IMR-90 (cell line): ENCODE measurements around the gene MTA3. TPM values are rescaled to one million over a fixed set of nuclear protein-coding genes. Genes with fewer than 3 reads are reported as not detected.

Experiments used
- ATAC-seq: fragments of 200-7000 bp; cut with Tn5 transposase; 2 replicates; pipeline ENCODE4 v1.9.1; 2020; ENCODE audit warnings: low read depth, mild to moderate bottlenecking, moderate library complexity
- BruUV-seq: library from RNA; stranded (reverse); fragments of 400-500 nt; replicated peaks from 2 replicates; lab custom pipeline; 2021; lab: Mats Ljungman, UMichigan
- CTCF ChIA-PET: fragments of 300-600 bp; formaldehyde crosslinking; extraction: SDS; loops from one replicate; lab custom pipeline; 2021; ENCODE audit warnings: antibody characterized with exemption; lab: Yijun Ruan, JAX
- POLR2A ChIA-PET: fragments of 300-600 bp; sonication (Branson Sonifier 250); formaldehyde crosslinking; loops from one replicate; lab custom pipeline; 2022; ENCODE audit warnings: antibody characterized with exemption; ENCODE audit not compliant: unreplicated experiment; lab: Charles Lee
- DNase-seq: peaks from one replicate; pipeline ENCODE4 v3.0.0; 2013
- H2AFZ ChIP-seq: replicated peaks from 2 replicates; pipeline ENCODE3; 2013; ENCODE audit warnings: low read length, mild to moderate bottlenecking; ENCODE audit not compliant: poor library complexity
- H2AK5ac ChIP-seq: 2 replicates; pipeline ENCODE4 v1.6.1; 2013; ENCODE audit warnings: low read depth, low read length, inconsistent platforms
- H2AK9ac ChIP-seq: replicated peaks from 2 replicates; pipeline ENCODE3; 2013; ENCODE audit warnings: mild to moderate bottlenecking, low read depth, low read length, moderate library complexity; ENCODE audit not compliant: poor library complexity
- H2BK120ac ChIP-seq: 2 replicates; pipeline ENCODE4 v1.6.1; 2013; ENCODE audit warnings: low read depth, low read length, inconsistent platforms
- H2BK15ac ChIP-seq: 3 replicates; pipeline ENCODE4 v1.6.1; 2013; ENCODE audit warnings: low read depth, low read length, inconsistent platforms
- H2BK20ac ChIP-seq: 2 replicates; pipeline ENCODE4 v1.6.1; 2013; ENCODE audit warnings: low read depth, mild to moderate bottlenecking, inconsistent platforms, low read length, moderate library complexity
- H2BK5ac ChIP-seq: 2 replicates; pipeline ENCODE4 v1.6.1; 2013; ENCODE audit warnings: mild to moderate bottlenecking, low read depth, low read length, inconsistent platforms; ENCODE audit not compliant: poor library complexity, severe bottlenecking
- H3K14ac ChIP-seq: replicated peaks from 2 replicates; pipeline ENCODE4 v1.6.1; 2013; ENCODE audit warnings: low read depth, low read length, inconsistent platforms
- H3K18ac ChIP-seq: 2 replicates; pipeline ENCODE4 v1.6.1; 2013; ENCODE audit warnings: low read depth, low read length, control low read depth
- H3K23ac ChIP-seq: 2 replicates; pipeline ENCODE4 v1.6.1; 2013; ENCODE audit warnings: low read depth, low read length, inconsistent platforms
- H3K27ac ChIP-seq: 2 replicates; pipeline ENCODE4 v1.5.1; 2013; ENCODE audit warnings: mild to moderate bottlenecking, control low read depth, low read length; ENCODE audit not compliant: insufficient read depth
- H3K27me3 ChIP-seq: 2 replicates; pipeline ENCODE4 v1.6.1; 2013; ENCODE audit warnings: low read length; ENCODE audit not compliant: control insufficient read depth, insufficient read depth
- H3K36me3 ChIP-seq: 2 replicates; pipeline ENCODE4 v1.6.1; 2013; ENCODE audit warnings: low read length, mixed read lengths; ENCODE audit not compliant: control insufficient read depth, insufficient read depth
- H3K4ac ChIP-seq: 2 replicates; pipeline ENCODE4 v1.6.1; 2013; ENCODE audit warnings: low read depth, low read length, inconsistent platforms
- H3K4me1 ChIP-seq: 2 replicates; pipeline ENCODE4 v1.6.1; 2013; ENCODE audit warnings: low read length, mixed read lengths; ENCODE audit not compliant: control insufficient read depth, insufficient read depth
- H3K4me2 ChIP-seq: 2 replicates; pipeline ENCODE4 v1.6.1; 2013; ENCODE audit warnings: low read depth, mild to moderate bottlenecking, control low read depth, low read length, moderate library complexity
- H3K4me3 ChIP-seq: 2 replicates; pipeline ENCODE4 v1.5.1; 2013; ENCODE audit warnings: low read depth, mild to moderate bottlenecking, control low read depth, low read length, moderate library complexity; ENCODE audit not compliant: insufficient read depth
- H3K56ac ChIP-seq: 2 replicates; pipeline ENCODE4 v1.6.1; 2013; ENCODE audit warnings: low read length, inconsistent platforms; ENCODE audit not compliant: insufficient read depth; ENCODE audit errors: extremely low read depth
- H3K79me1 ChIP-seq, 2 experiments: 2 replicates each; pipeline ENCODE4 v1.6.1; 2013; ENCODE audit warnings: low read length in 2 of 2, inconsistent platforms in 1 of 2, low read depth in 1 of 2
- H3K9ac ChIP-seq: 2 replicates; pipeline ENCODE4 v1.6.1; 2013; ENCODE audit warnings: low read depth, low read length, control low read depth
- H3K9me1 ChIP-seq: 2 replicates; pipeline ENCODE4 v1.6.1; 2013; ENCODE audit warnings: low read length, inconsistent platforms; ENCODE audit not compliant: insufficient read depth
- H3K9me3 ChIP-seq: 2 replicates; pipeline ENCODE4 v1.6.1; 2013; ENCODE audit warnings: low read length; ENCODE audit not compliant: control insufficient read depth, insufficient read depth
- H4K20me1 ChIP-seq: 2 replicates; pipeline ENCODE4 v1.6.1; 2013; ENCODE audit warnings: low read length, inconsistent platforms; ENCODE audit not compliant: insufficient read depth
- H4K5ac ChIP-seq: 2 replicates; pipeline ENCODE4 v1.6.1; 2013; ENCODE audit warnings: mild to moderate bottlenecking, low read depth, low read length, control low read depth
- H4K8ac ChIP-seq, 2 experiments: 2 replicates each; pipeline ENCODE4 v1.6.1; 2013; ENCODE audit warnings: low read depth in 2 of 2, low read length in 2 of 2, control low read depth in 1 of 2, inconsistent platforms in 1 of 2
- H4K91ac ChIP-seq: 2 replicates; pipeline ENCODE4 v1.6.1; 2013; ENCODE audit warnings: low read depth, low read length, inconsistent platforms; ENCODE audit not compliant: insufficient read depth
- BHLHE40 ChIP-seq: fragments of 150-350 bp; IDR thresholded peaks from 2 replicates; pipeline ENCODE4 v1.6.1; 2016; ENCODE audit warnings: mild to moderate bottlenecking, low read depth, low read length
- CEBPB ChIP-seq: IDR thresholded peaks from 2 replicates; pipeline ENCODE4 v1.6.1; 2012; ENCODE audit warnings: low read depth, low read length, improper control_type of control experiment
- CHD1 ChIP-seq: IDR thresholded peaks from 2 replicates; pipeline ENCODE4 v1.6.1; 2012; ENCODE audit warnings: low read depth, low read length, improper control_type of control experiment
- CTCF ChIP-seq: conservative IDR thresholded peaks from 2 replicates; pipeline ENCODE4 v1.5.1; 2012; ENCODE audit warnings: mild to moderate bottlenecking, low read depth, low read length, improper control_type of control experiment
- ELK1 ChIP-seq: fragments of 150-350 bp; IDR thresholded peaks from 2 replicates; pipeline ENCODE4 v1.6.1; 2016; ENCODE audit warnings: low read depth, mild to moderate bottlenecking, low read length, moderate library complexity, borderline replicate concordance
- FOS ChIP-seq: fragments of 150-350 bp; IDR thresholded peaks from 2 replicates; pipeline ENCODE4 v1.6.1; 2016; ENCODE audit warnings: low read depth, low read length
- MAFK ChIP-seq: IDR thresholded peaks from 2 replicates; pipeline ENCODE4 v1.6.1; 2012; ENCODE audit warnings: low read depth, low read length, improper control_type of control experiment
- MAZ ChIP-seq: IDR thresholded peaks from 2 replicates; pipeline ENCODE4 v1.6.1; 2012; ENCODE audit warnings: low read depth, mild to moderate bottlenecking, low read length, improper control_type of control experiment, moderate library complexity, borderline replicate concordance
- MXI1 ChIP-seq: IDR thresholded peaks from 2 replicates; pipeline ENCODE4 v1.6.1; 2012; ENCODE audit warnings: low read depth, mild to moderate bottlenecking, low read length, moderate library complexity, borderline replicate concordance
- POLR2A ChIP-seq: IDR thresholded peaks from 2 replicates; pipeline ENCODE4 v1.6.1; 2012; ENCODE audit warnings: mild to moderate bottlenecking, low read depth, low read length
- RAD21 ChIP-seq: IDR thresholded peaks from 2 replicates; pipeline ENCODE4 v1.6.1; 2012; ENCODE audit warnings: low read length, improper control_type of control experiment
- RCOR1 ChIP-seq: IDR thresholded peaks from 2 replicates; pipeline ENCODE4 v1.6.1; 2012; ENCODE audit warnings: mild to moderate bottlenecking, low read length, improper control_type of control experiment; ENCODE audit not compliant: insufficient replicate concordance
- RFX5 ChIP-seq: IDR thresholded peaks from 2 replicates; pipeline ENCODE4 v1.8.0; 2012; ENCODE audit warnings: low read depth, mild to moderate bottlenecking, low read length, moderate library complexity
- SMC3 ChIP-seq: fragments of 150-350 bp; IDR thresholded peaks from 2 replicates; pipeline ENCODE4 v1.6.1; 2016; ENCODE audit warnings: low read depth, mild to moderate bottlenecking, antibody characterized with exemption, low read length, moderate library complexity
- WGBS, 2 experiments: methylation state at CpG; one replicate each; pipeline versions ENCODE4 v1.1.5 to v1.1.7; 2013; ENCODE audit warnings: missing lambda C conversion rate in 2 of 2; ENCODE audit not compliant: insufficient read length in 1 of 2; ENCODE audit errors: extremely low coverage in 2 of 2; 5-methylcytosine and 5-hydroxymethylcytosine counted together
- dilution Hi-C: fragments of 300-500 bp; cut with HindIII; formaldehyde crosslinking; loops from one replicate; pipeline ENCODE4 v1.14.3; 2018; ENCODE audit warnings: low sequenced_read_pairs; ENCODE audit not compliant: unreplicated experiment
- in situ Hi-C: fragments of 300-500 bp; cut with MboI; formaldehyde crosslinking; loops from 3 replicates; pipeline ENCODE4 v1.14.3; 2019; ENCODE audit warnings: low sequenced_read_pairs, inconsistent platforms, mixed read lengths
- intact Hi-C: fragments of 100-400 bp; cut with micrococcal nuclease; formaldehyde crosslinking; loops from 2 replicates; pipeline ENCODE4 v1.10.0; 2022
- polyA plus RNA-seq, 3 experiments: library from polyadenylated mRNA; depleted of rRNA; stranded (reverse); fragments of >200 nt; gene quantifications; 2 replicates each; pipeline ENCODE4 v1.2.3, GENCODE V29; 2012; ENCODE audit warnings: low replicate concordance in 1 of 3
- total RNA-seq: library from RNA; depleted of rRNA; stranded (reverse); fragments of >200 nt; gene quantifications from 2 replicates; pipeline ENCODE4 v1.2.3, GENCODE V29; 2012

MTA3 gene
- total and polyA plus RNA-seq, 2 of the 4 experiments (the other 2 are of a cell fraction), result 31.9 to 34.3 TPM

GRCh38 chr2:42547014-42547413, 21.4 kb upstream of the MTA3 start:
- no peak overlapping the region for H3K4ac ChIP-seq
- WGBS, 2 experiments, result 60% methylated on average over 1 of the region's 9 CpGs; no CpG with 5 or more reads in 1 of the 2 experiments
- H2BK120ac ChIP-seq, result no peak overlapping the region
- H4K5ac ChIP-seq, result no peak overlapping the region
- H2AK5ac ChIP-seq, result no peak overlapping the region
- H4K8ac ChIP-seq, result no peak overlapping the region
- TF ChIP-seq CTCF (no peak), RCOR1 (no peak), MAFK (no peak), FOS (no peak), BHLHE40 (no peak), ELK1 (no peak), POLR2A (no peak), SMC3 (no peak), CEBPB (no peak), MAZ (no peak), CHD1 (no peak), RAD21 (no peak), MXI1 (no peak), RFX5 (no peak)
- H3K4me1 ChIP-seq, result no peaks in the 10 kb centered on the region
- no peak overlapping the region for H3K14ac ChIP-seq
- no peak overlapping the region for H3K18ac ChIP-seq
- no peak overlapping the region for H3K9ac ChIP-seq
- no peaks in the 10 kb centered on the region for H4K20me1 ChIP-seq
- no peak overlapping the region for H3K56ac ChIP-seq
- ChIA-PET POLR2A (no interaction called here), CTCF (no interaction called here)
- dilution Hi-C loops, result no loop called here
- H3K27ac ChIP-seq, result no peak overlapping the region
- no peaks in the 10 kb centered on the region; the same call in none of the 2 replicates for H3K27me3 ChIP-seq
- no peak overlapping the region for H2BK5ac ChIP-seq
- H2BK20ac ChIP-seq, result no peak overlapping the region
- ATAC-seq (no peak), DNase-seq (no peak)
- H3K79me1 ChIP-seq, result no peaks in the 10 kb centered on the region
- no peaks in the 10 kb centered on the region for H3K9me3 ChIP-seq
- no peak overlapping the region for H2AFZ ChIP-seq
- H3K23ac ChIP-seq, result no peak overlapping the region
- no peaks in the 10 kb centered on the region for H3K36me3 ChIP-seq
- no peak overlapping the region for H2BK15ac ChIP-seq
- H3K9me1 ChIP-seq, result no peaks in the 10 kb centered on the region
- intact Hi-C loops, result no loop called here
- H3K4me3 ChIP-seq, result no peak overlapping the region
- no peak overlapping the region for H2AK9ac ChIP-seq
- in situ Hi-C loops, result no loop called here
- H4K91ac ChIP-seq, result no peak overlapping the region
- H3K4me2 ChIP-seq, result no peak overlapping the region
- no TSS peak for BruUV-seq
